GM12891 (cell line): ENCODE measurements around the gene SNAPIN.

Source experiments
- PAX5 ChIP-seq: IDR thresholded peaks from 2 replicates; pipeline ENCODE4 v1.6.1; 2011; ENCODE audit warnings: low read length, moderate library complexity, mild to moderate bottlenecking; ENCODE audit not compliant: insufficient read depth, severe bottlenecking
- POLR2A ChIP-seq: IDR thresholded peaks from 2 replicates; pipeline ENCODE4 v1.6.1; 2011; ENCODE audit warnings: low read depth, low read length, control low read depth
- POLR2AphosphoS5 ChIP-seq: IDR thresholded peaks from 2 replicates; pipeline ENCODE4 v1.6.1; 2011; ENCODE audit warnings: low read depth, low read length, control low read depth
- TAF1 ChIP-seq: IDR thresholded peaks from 2 replicates; pipeline ENCODE4 v1.6.1; 2011; ENCODE audit warnings: low read depth, low read length, control low read depth

DNA sequence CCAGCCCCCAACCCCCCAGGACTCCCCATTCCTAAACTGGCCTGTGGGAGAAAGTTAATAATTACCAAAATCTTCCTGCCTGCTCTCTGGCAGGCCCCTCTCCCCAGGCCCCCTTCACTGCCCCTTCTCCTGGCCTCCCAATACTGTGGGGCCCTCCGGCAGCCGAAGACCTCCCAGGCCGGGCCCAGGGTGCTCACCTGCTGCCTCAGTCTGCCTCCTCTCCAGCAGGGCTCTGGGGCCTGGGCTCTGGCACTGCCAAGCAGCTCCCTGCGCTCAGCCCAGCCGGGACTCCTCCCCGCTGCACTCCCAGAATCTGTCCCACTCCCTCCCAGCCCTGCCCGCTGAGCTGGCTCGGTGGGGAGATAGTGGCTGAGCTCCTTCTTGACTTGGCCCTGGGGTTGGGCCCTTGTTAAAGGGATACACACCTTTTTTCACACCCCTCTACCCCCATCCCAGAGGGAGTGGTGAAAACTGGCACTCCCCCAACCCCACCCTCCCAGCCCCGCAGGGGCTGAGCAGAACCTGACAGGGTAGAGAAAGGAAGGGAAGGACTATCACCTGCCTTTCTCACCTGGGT lies 45.7 kb upstream of the SNAPIN start, which contains the start of gene S100A16:
- TF ChIP-seq POLR2A: no peak
- no peak for TF ChIP-seq PAX5
- no peak for TF ChIP-seq TAF1
- no peak for TF ChIP-seq POLR2AphosphoS5
